Tibial nerve (tissue), 4 donors: ENCODE measurements around the gene MINDY3. TPM values are rescaled to one million over a fixed set of nuclear protein-coding genes. Genes with fewer than 3 reads are reported as not detected.
"Not testable (repeated sequence)": the region's sequence is repeated elsewhere in the genome, so short reads cannot be mapped to it uniquely, and the experiment has no call there.

Experiments
- DNase-seq, 2 donors: peaks; one replicate each; pipeline ENCODE4 v3.0.0-alpha.2; 2019; ENCODE audit warnings: low spot score in 2 of 2
- H3K27ac ChIP-seq, 4 donors: fragments of 200-600 bp; sonication (generic) in 3 of 4; one replicate each; pipeline ENCODE4 v1.5.1; 2017 to 2019; ENCODE audit warnings: mild to moderate bottlenecking in 1 of 4
- H3K27me3 ChIP-seq, 2 donors: fragments of 200-600 bp; sonication (generic) in 1 of 2; one replicate each; pipeline versions ENCODE4 v1.5.1 to v1.6.0; 2017 to 2019
- H3K36me3 ChIP-seq, 3 donors: fragments of 200-600 bp; sonication (generic); one replicate each; pipeline ENCODE4 v1.5.1; 2018 to 2019
- H3K4me1 ChIP-seq, 4 donors: fragments of 200-600 bp; sonication (generic) in 3 of 4; one replicate each; pipeline ENCODE4 v1.5.1; 2017 to 2019
- H3K4me3 ChIP-seq, 4 donors: fragments of 200-600 bp; sonication (generic) in 3 of 4; one replicate each; pipeline ENCODE4 v1.5.1; 2017 to 2019; ENCODE audit warnings: mild to moderate bottlenecking in 1 of 4, moderate library complexity in 1 of 4
- H3K9me3 ChIP-seq, 4 donors: fragments of 200-600 bp; sonication (generic) in 3 of 4; one replicate each; pipeline ENCODE4 v1.5.1; 2017 to 2019
- EP300 ChIP-seq, 2 donors: sonication (generic); formaldehyde crosslinking; IDR thresholded peaks; one replicate each; pipeline ENCODE4 v1.6.1; 2017; ENCODE audit warnings: antibody characterized with exemption in 2 of 2, mild to moderate bottlenecking in 1 of 2
- POLR2A ChIP-seq, 2 donors: fragments of 450-650 bp; IDR thresholded peaks; one replicate each; pipeline ENCODE4 v1.6.1; 2017; ENCODE audit warnings: antibody characterized with exemption in 2 of 2, mild to moderate bottlenecking in 2 of 2, moderate library complexity in 2 of 2
- WGBS, 2 donors: methylation state at CpG; one replicate each; pipeline ENCODE4 v1.1.5; 2018; 5-methylcytosine and 5-hydroxymethylcytosine counted together
- total RNA-seq, 4 donors: library from RNA; depleted of rRNA; stranded (reverse); fragments of >200 nt; gene quantifications; one replicate each; pipeline ENCODE4 v1.1.0, GENCODE V29; 2016
- TF ChIP-seq, protein P1 (sequence below), 5 experiments: fragments of 200-600 bp in 3 of 5; fragments of 450-650 bp in 2 of 5; sonication (generic) in 3 of 5; IDR thresholded peaks; one replicate each; pipeline ENCODE4 v1.5.1; 2016 to 2019; ENCODE audit warnings: antibody characterized with exemption in 5 of 5, mild to moderate bottlenecking in 3 of 5, moderate library complexity in 2 of 5

The MINDY3 gene
- total RNA-seq, 4 donors from 2014 or later: 25.3 to 33.2 (median 28.2) TPM

- no peaks in the 10 kb centered on the region for H3K27me3 ChIP-seq
- peaks cover 0 to 20% (median 0%) of the 10 kb centered on the region in 4 donors for H3K4me1 ChIP-seq
- no peak overlapping the region for H3K27ac ChIP-seq
- H3K4me3 ChIP-seq: no peak overlapping the region
- 78 to 84% methylated on average over 4 of the region's 4 CpGs for WGBS, 2 donors
- DNase-seq: no peak
- no peaks in the 10 kb centered on the region for H3K9me3 ChIP-seq
- TF ChIP-seq POLR2A (IDR thresholded peaks at IDR 0.05) (no peak), EP300 (IDR thresholded peaks at IDR 0.05) (no peak)
- TF ChIP-seq, protein P1, sequence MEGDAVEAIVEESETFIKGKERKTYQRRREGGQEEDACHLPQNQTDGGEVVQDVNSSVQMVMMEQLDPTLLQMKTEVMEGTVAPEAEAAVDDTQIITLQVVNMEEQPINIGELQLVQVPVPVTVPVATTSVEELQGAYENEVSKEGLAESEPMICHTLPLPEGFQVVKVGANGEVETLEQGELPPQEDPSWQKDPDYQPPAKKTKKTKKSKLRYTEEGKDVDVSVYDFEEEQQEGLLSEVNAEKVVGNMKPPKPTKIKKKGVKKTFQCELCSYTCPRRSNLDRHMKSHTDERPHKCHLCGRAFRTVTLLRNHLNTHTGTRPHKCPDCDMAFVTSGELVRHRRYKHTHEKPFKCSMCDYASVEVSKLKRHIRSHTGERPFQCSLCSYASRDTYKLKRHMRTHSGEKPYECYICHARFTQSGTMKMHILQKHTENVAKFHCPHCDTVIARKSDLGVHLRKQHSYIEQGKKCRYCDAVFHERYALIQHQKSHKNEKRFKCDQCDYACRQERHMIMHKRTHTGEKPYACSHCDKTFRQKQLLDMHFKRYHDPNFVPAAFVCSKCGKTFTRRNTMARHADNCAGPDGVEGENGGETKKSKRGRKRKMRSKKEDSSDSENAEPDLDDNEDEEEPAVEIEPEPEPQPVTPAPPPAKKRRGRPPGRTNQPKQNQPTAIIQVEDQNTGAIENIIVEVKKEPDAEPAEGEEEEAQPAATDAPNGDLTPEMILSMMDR (IDR thresholded peaks at IDR 0.05): no peak
- peaks cover 0 to 63% (median 5%) of the 10 kb centered on the region in 3 donors for H3K36me3 ChIP-seq
These were observed 77.5 kb downstream of the MINDY3 start for GRCh38 chr10:15782851-15783250.

DNA sequence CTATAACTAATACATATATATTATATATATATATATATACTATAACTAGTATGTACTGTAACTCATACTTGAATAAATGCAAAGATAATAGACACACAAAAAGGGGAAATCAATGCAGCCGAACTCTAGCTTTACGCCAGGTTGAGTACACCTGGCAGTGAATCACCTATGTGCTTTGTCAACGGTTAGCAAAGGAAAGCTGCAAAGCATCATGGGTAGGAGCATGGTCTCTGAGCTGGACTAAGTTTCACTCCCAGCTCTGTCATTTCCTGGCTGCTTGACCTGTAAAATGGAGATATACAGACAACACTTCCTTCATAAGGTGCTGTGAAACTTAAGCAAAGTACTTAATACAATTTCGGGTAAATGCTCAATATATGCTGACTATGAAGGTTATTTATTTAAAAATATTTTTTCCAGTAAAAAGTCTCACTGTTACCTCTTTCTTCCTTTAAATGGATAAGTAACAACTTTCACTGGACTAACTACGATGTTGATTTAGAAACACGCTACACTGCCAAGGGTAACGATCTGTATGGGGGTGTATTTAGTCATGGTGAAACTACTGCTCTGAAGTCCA, 78.8 kb downstream of the MINDY3 start:
- Histone ChIP-seq H3K27me3 (no peaks in the 10 kb centered on the region), H3K4me1 (peaks cover 0 to 15% (median 0%) of the 10 kb centered on the region in 4 donors), H3K36me3 (peaks cover 0 to 76% (median 5%) of the 10 kb centered on the region in 3 donors), H3K27ac (no peak overlapping the region), H3K4me3 (no peak overlapping the region), H3K9me3 (peaks cover 0 to 5% (median 0%) of the 10 kb centered on the region in 4 donors)
- TF ChIP-seq, protein P1 (IDR thresholded peaks at IDR 0.05): no peak
- no peak for TF ChIP-seq POLR2A (IDR thresholded peaks at IDR 0.05)
- WGBS, 2 donors: 93 to 95% methylated on average over 7 of the region's 7 CpGs
- DNase-seq: no peak

GRCh38 chr10:15780353-15781135, 79.8 kb downstream of the MINDY3 start:
- H3K4me1 ChIP-seq: peaks cover 0 to 15% (median 0%) of the 10 kb centered on the region in 4 donors
- H3K4me3 ChIP-seq: no peak overlapping the region
- peaks cover 0 to 69% (median 5%) of the 10 kb centered on the region in 3 donors for H3K36me3 ChIP-seq
- no peaks in the 10 kb centered on the region for H3K27me3 ChIP-seq
- H3K9me3 ChIP-seq: peaks cover 0 to 5% (median 2%) of the 10 kb centered on the region in 4 donors
- 42 to 44% methylated on average over 6 of the region's 6 CpGs for WGBS, 2 donors
- DNase-seq: peak; percentile 21 to 48
- TF ChIP-seq POLR2A (IDR thresholded peaks at IDR 0.05) (no peak), EP300 (IDR thresholded peaks at IDR 0.05) (no peak)
- TF ChIP-seq, protein P1 (IDR thresholded peaks at IDR 0.05): no peak
- H3K27ac ChIP-seq: peak overlapping the region in 2 of 4 donors; percentile 20 to 29

DNA sequence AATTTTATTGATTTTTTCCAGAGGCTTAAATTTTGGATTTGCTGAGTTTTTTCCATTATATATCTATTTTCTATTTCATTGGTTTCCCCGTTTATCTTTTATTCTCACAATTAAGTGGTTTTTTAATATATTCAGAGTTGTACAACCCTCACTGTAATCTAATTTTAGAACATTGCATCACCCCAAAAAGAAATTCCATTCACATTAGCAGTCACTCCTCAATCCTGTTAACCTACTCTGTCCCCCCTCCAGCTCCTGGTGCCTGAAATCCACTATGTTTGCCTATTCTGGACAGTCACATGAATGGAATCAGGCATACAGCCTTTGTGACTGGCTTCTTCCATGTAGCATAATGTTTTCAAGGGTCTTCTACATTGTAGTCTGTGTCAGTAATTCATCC, 84.8 kb downstream of the MINDY3 start:
- Histone ChIP-seq H3K4me1 (peaks cover 0 to 10% (median 0%) of the 10 kb centered on the region in 4 donors), H3K36me3 (peaks cover 0 to 31% (median 0%) of the 10 kb centered on the region in 3 donors), H3K27ac (no peak overlapping the region), H3K9me3 (peaks cover 0 to 5% (median 2%) of the 10 kb centered on the region in 4 donors), H3K27me3 (no peaks in the 10 kb centered on the region), H3K4me3 (no peak overlapping the region)
- TF ChIP-seq EP300 (IDR thresholded peaks at IDR 0.05): no peak
- no peak for TF ChIP-seq POLR2A (IDR thresholded peaks at IDR 0.05)
- DNase-seq: no peak
- WGBS, 2 donors: 89 to 91% methylated on average over 1 of the region's 1 CpG

DNA sequence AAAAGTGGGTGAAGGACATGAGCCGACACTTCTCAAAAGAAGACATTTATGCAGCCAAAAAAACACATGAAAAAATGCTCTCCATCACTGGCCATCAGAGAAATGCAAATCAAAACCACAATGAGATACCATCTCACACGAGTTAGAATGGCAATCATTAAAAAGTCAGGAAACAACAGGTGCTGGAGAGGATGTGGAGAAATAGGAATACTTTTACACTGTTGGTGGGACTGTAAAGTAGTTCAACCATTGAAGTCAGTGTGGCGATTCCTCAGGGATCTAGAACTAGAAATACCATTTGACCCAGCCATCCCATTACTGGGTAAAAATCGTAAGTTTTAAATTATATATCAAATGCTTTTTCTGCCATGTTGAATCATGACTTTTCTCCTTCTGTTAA, 85.8 kb downstream of the MINDY3 start:
- H3K4me1 ChIP-seq, H3K9me3 ChIP-seq, H3K27me3 ChIP-seq, H3K27ac ChIP-seq, DNase-seq, H3K4me3 ChIP-seq: not testable (repeated sequence)
- WGBS, 2 donors: 92 to 94% methylated on average over 4 of the region's 4 CpGs
- peaks cover 0 to 28% (median 0%) of the 10 kb centered on the region in 3 donors for H3K36me3 ChIP-seq

DNA sequence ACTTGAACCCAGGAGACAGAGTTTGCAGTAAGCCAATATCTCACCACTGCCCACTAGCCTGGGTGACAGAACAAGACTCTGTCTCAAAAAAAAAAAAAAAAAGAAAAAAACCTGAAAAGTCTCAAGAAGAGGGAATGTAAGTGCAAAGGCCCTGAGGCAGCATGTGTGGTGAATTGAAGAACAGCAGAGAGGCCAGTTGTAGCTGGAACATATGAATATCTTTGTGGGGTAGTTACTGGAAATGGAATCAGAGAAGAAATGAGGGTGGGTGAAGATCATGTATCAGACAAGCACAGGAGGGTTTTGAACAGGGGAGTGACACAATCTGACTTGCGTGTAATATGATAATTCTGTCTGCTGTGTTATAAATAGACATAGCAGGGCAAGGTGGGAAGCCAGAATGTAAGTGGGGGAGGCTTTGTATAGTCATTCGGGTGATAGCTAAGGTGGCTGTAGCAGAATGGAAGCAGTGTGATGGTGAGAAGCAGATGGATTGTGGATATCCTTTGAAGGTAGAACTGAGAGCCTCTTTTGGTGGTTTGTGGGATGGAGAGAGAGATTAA, 95.3 kb downstream of the MINDY3 start:
- DNase-seq: no peak
- Histone ChIP-seq H3K27ac (no peak overlapping the region), H3K36me3 (no peaks in the 10 kb centered on the region), H3K9me3 (no peaks in the 10 kb centered on the region), H3K4me3 (no peak overlapping the region), H3K4me1 (no peaks in the 10 kb centered on the region), H3K27me3 (no peaks in the 10 kb centered on the region)
- no peak for TF ChIP-seq EP300 (IDR thresholded peaks at IDR 0.05)
- TF ChIP-seq, protein P1 (IDR thresholded peaks at IDR 0.05): no peak
- TF ChIP-seq POLR2A (IDR thresholded peaks at IDR 0.05): no peak
- WGBS, 2 donors: 88 to 89% methylated on average over 2 of the region's 2 CpGs
